Measurements from ENCODE around the gene KRT5.

KRT5 gene

DNA sequence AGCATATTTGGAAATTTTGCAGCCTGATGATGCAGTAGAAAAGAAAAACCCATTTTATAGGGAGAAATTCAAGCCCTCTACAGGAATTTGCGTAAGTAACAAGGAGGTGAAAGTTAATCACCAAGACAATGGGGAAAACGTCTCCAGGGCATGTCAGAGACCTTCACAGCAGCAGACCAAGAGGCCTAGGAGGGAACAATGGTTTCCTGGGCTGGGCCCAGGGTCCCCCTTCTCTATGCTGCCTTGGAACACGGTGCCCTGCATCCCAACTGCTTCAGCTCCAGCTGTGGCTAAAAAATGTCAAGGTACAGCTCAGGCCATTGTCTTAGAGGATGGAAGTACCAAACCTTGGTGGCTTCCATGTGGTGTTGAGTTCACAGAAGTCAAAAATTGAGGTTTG, 40.1 kb downstream of the KRT5 start:
- Histone ChIP-seq H3K4me1 (ENCODE audit: control insufficient read depth, insufficient read depth, low read length) (no peaks in the 10 kb centered on the region), H3K27ac (ENCODE audit: low read length) (no peak overlapping the region), H3K9me3 (ENCODE audit: control insufficient read depth, insufficient read depth, low read length) (no peaks in the 10 kb centered on the region), H3K36me3 (ENCODE audit: control insufficient read depth, insufficient read depth, low read length) (no peaks in the 10 kb centered on the region), H3K27me3 (ENCODE audit: control insufficient read depth, insufficient read depth, low read length) (no peaks in the 10 kb centered on the region), H3K4me3 (ENCODE audit: low read length) (no peak overlapping the region)
- DNase-seq (ENCODE audit: low read depth, low spot score), result no peak
- no CpG with 5 or more reads among the region's 3 CpGs for WGBS (ENCODE audit: insufficient coverage, insufficient read length)

DNA sequence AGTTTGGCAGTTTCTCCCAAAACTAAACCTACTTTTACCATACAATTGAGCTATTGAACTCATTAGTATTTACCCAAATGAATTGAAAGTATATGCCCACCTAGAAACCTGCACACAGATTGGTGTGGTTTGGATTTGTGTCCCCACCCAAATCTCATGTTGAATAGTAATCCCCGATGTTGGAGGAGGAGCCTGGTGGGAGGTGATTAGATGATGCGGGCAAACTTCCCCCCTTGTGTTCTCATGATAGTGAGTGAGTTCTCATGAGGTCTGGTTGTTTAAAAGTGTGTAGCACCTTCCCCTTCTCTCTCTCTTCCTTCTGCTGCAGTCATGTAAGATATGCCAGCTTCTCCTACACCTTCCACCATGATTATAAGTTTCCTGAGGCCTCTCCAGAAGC, 42.5 kb downstream of the KRT5 start:
- Histone ChIP-seq H3K27me3 (ENCODE audit: control insufficient read depth, insufficient read depth, low read length) (no peaks in the 10 kb centered on the region), H3K36me3 (ENCODE audit: control insufficient read depth, insufficient read depth, low read length) (no peaks in the 10 kb centered on the region), H3K4me3 (ENCODE audit: low read length) (no peak overlapping the region), H3K27ac (ENCODE audit: low read length) (no peak overlapping the region), H3K9me3 (ENCODE audit: control insufficient read depth, insufficient read depth, low read length) (no peaks in the 10 kb centered on the region), H3K4me1 (ENCODE audit: control insufficient read depth, insufficient read depth, low read length) (no peaks in the 10 kb centered on the region)
- no CpG with 5 or more reads among the region's 2 CpGs for WGBS (ENCODE audit: insufficient coverage, insufficient read length)
- DNase-seq (ENCODE audit: low read depth, low spot score), result no peak

DNA sequence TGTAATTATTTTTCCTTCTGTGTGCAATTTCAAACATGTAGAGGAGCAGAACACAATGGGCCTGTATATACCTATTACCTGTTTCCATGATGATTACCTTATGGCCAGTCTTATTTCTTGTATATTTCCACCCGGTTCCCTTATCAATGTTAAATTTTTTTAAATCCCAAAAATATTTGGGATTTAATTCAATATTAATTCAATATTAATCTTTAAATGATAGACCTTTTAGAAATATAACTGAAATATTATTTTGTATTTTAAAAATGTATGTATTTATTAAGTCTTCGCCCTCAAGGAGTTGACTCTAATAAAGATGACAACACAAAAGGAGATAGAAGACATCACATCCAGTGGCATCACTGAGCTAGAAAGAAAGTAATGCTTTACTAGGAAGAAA, 46.0 kb downstream of the KRT5 start:
- H3K4me3 ChIP-seq (ENCODE audit: low read length), result no peak overlapping the region
- no peak for DNase-seq (ENCODE audit: low read depth, low spot score)
- no peaks in the 10 kb centered on the region for H3K4me1 ChIP-seq (ENCODE audit: control insufficient read depth, insufficient read depth, low read length)
- no peaks in the 10 kb centered on the region for H3K27me3 ChIP-seq (ENCODE audit: control insufficient read depth, insufficient read depth, low read length)
- no peaks in the 10 kb centered on the region for H3K9me3 ChIP-seq (ENCODE audit: control insufficient read depth, insufficient read depth, low read length)
- no peaks in the 10 kb centered on the region for H3K36me3 ChIP-seq (ENCODE audit: control insufficient read depth, insufficient read depth, low read length)
- WGBS (ENCODE audit: insufficient coverage, insufficient read length), result no CpG with 5 or more reads among the region's 2 CpGs
- H3K27ac ChIP-seq (ENCODE audit: low read length), result no peak overlapping the region

DNA sequence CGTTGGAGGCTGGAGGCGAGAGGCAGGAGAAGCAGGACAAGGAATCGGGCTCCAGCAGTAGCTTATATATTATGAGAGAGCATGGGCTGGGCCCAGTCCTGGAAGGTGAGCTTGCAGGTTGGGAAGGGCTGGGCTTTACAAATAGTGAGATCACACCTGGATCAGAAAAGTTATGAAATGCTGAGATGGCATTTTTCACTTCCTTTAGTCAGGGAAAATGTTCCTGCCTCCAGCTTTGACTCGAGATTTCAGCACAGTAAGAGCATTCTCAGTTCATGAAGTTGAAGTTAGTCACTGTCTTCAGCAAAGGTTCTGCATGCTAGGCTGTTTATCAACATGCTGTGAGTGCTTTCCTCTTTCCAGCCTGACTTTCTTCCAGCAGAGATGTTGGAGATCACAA, 46.4 kb downstream of the KRT5 start, which contains the start of gene KRT6C:
TSS of gene KRT6C (minus strand) at position 38 of the 400 bp plus-strand sequence. CDS start 68 bp downstream, outside the sequence.
- no CpG with 5 or more reads among the region's 4 CpGs for WGBS (ENCODE audit: insufficient coverage, insufficient read length)

DNA sequence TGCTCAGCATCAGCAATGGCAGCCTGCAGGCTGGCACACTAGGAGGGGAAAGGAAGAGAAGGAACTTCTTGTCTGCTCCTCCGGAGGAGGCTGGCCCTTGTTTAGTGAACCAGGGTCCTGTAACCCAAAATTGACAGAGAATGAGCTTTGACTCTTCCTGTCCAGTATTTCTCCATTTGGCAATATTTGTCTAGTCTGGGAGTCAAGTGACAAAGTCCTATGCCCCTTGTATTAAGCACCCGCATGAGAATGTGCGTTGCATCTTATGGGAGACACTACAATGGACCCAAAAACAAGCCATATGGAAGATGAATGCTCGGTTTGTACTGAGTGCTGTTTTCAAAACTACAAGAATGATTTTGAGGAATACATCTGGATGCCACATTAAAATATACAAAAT, 50.3 kb downstream of the KRT5 start:
- WGBS (ENCODE audit: insufficient coverage, insufficient read length), result no CpG with 5 or more reads among the region's 4 CpGs
- Histone ChIP-seq H3K27ac (ENCODE audit: low read length) (no peak overlapping the region), H3K4me3 (ENCODE audit: low read length) (no peak overlapping the region), H3K36me3 (ENCODE audit: control insufficient read depth, insufficient read depth, low read length) (no peaks in the 10 kb centered on the region), H3K4me1 (ENCODE audit: control insufficient read depth, insufficient read depth, low read length) (no peaks in the 10 kb centered on the region), H3K27me3 (ENCODE audit: control insufficient read depth, insufficient read depth, low read length) (no peaks in the 10 kb centered on the region), H3K9me3 (ENCODE audit: control insufficient read depth, insufficient read depth, low read length) (no peaks in the 10 kb centered on the region)
- DNase-seq (ENCODE audit: low read depth, low spot score), result no peak

More for the DNA sequence above, 46.4 kb downstream of the KRT5 start, which contains the start of gene KRT6C:
- Histone ChIP-seq H3K9me3 (ENCODE audit: control insufficient read depth, insufficient read depth, low read length) (no peaks in the 10 kb centered on the region), H3K4me1 (ENCODE audit: control insufficient read depth, insufficient read depth, low read length) (no peaks in the 10 kb centered on the region), H3K36me3 (ENCODE audit: control insufficient read depth, insufficient read depth, low read length) (no peaks in the 10 kb centered on the region), H3K27ac (ENCODE audit: low read length) (no peak within 1 kb of the TSS), H3K27me3 (ENCODE audit: control insufficient read depth, insufficient read depth, low read length) (no peaks in the 10 kb centered on the region), H3K4me3 (ENCODE audit: low read length) (no peak within 1 kb of the TSS)
- DNase-seq (ENCODE audit: low read depth, low spot score), result no peak

DNA sequence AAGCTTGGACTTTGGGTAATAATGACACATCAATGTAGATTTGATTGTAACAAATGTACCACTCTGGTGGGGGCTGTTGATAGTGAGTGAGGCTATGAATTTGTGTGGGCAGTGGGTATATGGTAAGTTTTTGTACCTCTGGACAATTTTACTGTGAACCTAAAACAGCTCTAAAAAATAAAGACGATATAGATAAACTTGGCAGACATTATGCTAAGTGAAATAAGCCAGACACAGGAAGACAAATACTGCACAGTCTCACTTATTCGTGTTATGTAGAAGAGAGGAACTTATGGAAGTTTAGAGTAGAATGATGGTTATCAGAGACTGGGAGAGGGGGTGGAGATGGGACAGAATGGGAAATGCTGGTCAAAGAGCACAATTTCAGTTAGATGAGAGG, 55.3 kb downstream of the KRT5 start:
- H3K9me3 ChIP-seq (ENCODE audit: control insufficient read depth, insufficient read depth, low read length), result no peaks in the 10 kb centered on the region
- no peak overlapping the region for H3K4me3 ChIP-seq (ENCODE audit: low read length)
- H3K27me3 ChIP-seq (ENCODE audit: control insufficient read depth, insufficient read depth, low read length), result no peaks in the 10 kb centered on the region
- no peaks in the 10 kb centered on the region for H3K36me3 ChIP-seq (ENCODE audit: control insufficient read depth, insufficient read depth, low read length)
- no peak for DNase-seq (ENCODE audit: low read depth, low spot score)
- no CpG with 5 or more reads among the region's 2 CpGs for WGBS (ENCODE audit: insufficient coverage, insufficient read length)
- no peaks in the 10 kb centered on the region for H3K4me1 ChIP-seq (ENCODE audit: control insufficient read depth, insufficient read depth, low read length)
- no peak overlapping the region for H3K27ac ChIP-seq (ENCODE audit: low read length)

All from iPS DF 6.9 (cell line).